AG08395 (cell line): ENCODE results near the gene PGAM5.

Experiments used
- DNase-seq: peaks from one replicate; pipeline ENCODE4 v3.0.0; 2012; ENCODE audit warnings: mixed read lengths, low spot score

Gene PGAM5

DNA sequence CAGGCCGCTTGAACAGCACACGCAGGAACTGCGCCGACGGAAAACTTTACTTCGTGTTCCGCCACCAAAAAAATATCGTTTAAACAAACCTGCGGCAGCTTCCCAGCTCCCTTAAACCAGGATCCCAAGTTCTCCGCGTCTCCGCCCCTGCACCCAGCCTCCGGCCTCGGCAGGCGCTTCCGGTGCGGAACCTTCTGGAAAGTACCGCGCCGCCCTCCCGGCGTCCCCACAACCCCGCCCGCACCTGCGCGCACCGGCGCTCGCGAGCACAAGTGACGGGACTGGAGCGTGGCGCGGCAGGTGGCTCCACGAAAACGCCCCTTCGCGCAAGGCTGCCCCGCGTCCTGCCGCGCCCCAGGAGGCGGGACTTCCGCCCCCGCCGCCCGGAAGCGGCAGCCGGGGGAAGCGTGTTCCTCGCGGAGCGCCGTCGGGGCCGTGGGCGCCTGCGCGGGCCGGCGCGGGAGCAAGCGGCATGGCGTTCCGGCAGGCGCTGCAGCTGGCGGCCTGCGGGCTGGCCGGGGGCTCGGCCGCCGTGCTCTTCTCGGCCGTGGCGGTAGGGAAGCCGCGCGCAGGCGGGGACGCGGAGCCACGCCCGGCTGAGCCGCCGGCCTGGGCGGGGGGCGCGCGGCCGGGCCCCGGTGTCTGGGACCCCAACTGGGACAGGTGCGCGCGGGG, at the start of gene PGAM5:
Gene PGAM5, plus strand, starts transcription at position 438 of the 675 bp plus-strand sequence. Its CDS starts 35 bp downstream, at position 473.
- DNase-seq = peak; percentile 96

DNA sequence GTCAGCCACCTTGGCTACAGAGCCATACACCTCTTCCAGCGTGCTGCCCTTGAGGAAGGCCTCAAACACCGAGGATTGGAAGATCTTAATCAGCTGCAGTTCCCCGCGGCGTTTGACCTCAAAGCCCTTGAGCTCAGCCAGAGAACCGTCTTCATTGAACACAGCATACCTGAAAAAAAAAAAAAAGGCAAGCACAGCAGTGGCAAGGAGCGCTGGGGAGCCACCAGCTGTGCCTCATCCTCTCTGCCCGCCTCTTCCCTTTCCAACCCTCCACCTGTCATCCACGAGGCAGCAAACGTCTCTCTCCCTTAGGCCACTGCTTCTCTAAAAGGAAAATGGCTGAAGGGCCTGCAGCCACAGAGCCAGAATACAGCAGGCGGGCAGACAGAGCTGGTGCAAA, 49.6 kb upstream of the PGAM5 start:
- no peak for DNase-seq

DNA sequence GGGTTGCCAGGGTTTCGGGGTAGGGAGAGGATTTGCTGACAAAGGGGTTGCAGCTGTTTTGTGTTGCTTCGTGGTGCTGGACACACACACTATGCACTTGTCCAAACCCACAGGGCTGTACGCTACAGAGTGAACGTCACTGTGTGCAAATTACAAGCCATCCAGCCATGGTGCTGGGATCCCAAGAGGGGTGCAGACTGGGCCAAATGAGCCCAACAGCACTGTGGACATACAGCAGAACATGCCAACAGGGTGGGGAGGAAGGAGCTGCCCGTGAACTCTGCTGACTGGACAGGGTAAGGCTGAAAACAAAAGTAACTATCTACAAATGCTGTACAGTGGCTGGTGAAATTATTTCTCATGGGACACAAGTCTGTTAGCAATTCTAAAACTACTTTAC, 48.7 kb upstream of the PGAM5 start:
- DNase-seq = no peak

DNA sequence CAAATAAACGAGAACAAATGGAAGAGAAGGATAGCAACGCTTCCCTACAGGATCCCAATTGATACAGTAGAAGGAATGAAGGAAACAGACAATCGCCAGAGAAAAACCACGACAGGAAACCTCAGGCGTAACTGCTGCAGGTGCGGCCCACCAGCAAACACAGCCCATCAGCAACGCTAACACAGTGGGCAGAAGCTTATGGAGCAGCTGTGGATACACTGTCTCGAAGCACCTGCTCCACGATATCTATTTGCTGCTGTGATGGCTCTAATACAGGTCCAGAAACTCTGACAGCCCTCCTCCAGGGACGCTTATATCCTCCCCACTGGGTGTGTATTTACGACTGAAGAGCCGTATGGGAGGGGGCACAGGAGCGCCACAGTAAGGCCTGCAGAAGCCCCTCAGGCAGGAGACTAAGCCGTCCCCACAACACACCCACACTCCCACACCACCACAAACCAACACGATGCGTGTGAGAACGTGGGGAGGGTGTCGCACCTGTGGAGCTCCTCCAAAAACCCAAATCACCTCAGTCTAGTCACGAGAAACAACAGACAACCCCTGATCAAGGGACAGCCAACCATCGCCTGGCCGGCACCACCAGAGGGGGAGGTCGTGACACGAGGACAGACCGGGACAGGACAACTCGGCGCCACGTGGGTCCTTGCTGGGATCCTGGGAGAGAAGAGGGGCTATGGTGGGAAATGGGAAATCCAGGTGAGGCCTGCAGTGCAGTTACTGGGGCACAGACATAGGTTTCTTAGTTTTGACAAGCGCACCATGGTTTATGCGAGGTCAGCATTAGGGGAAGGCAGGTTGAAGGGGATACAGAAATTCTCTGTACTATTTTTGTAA, 47.5 kb upstream of the PGAM5 start:
- DNase-seq = no peak

DNA sequence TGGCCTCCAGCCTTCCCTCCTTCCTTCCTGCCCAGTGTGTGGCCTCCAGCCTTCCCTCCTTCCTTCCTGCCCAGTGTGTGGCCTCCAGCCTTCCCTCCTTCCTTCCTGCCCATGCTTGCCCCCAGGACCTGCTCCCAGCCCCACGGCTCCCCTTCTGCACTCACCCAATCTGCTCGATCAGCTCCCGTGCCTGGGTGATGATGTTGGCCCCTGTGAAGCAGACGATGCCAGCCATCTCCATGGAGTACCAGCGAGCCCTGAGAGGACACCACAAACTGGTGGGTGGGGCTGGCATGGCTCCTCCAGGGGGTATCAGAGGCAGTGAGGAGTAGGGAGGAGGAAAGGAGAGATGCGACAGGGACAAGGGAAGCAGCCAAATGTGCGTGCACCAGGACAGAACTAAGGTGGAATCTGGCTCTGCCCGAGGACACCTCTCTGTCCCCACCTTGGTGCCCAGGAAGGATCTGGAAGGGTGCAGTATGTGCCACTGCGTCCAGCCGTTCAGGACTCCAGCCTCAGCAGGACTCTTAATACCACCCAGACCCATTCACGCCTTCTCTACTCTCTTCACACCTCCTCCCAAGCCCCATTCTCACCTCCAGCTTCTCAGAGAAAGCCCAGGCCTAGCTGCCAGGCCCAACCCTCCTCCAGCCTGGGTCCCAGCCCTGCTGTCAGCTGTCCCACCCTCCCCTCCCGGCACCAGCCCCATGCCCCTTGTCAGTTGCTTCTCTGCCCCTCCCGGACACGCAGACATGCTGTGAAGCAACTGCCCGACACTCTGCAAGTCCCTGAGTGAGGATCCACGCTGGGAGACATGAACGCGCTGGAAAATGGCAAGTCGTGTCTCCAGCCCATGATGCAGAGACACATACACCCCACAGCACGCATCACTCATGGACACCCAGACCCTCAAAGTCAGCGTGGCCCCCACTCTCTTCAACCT, 46.2 kb upstream of the PGAM5 start:
- DNase-seq = no peak

DNA sequence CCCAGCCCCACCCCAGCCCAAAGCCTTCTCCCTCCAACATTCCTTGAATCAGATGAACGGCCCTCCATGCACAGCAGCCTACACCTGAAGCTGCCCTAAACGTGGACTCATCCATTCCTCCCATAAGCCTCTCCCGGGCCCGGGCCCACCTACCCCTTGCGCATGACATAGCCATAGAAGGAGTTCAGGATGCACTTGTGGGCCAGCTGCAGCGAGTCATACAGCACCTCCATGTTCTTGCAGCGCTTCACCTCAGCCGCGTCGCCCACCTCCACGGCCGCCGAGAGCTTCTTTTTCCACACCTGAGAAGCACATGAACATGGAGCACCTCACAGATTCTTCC, 45.5 kb upstream of the PGAM5 start:
- no peak for DNase-seq

DNA sequence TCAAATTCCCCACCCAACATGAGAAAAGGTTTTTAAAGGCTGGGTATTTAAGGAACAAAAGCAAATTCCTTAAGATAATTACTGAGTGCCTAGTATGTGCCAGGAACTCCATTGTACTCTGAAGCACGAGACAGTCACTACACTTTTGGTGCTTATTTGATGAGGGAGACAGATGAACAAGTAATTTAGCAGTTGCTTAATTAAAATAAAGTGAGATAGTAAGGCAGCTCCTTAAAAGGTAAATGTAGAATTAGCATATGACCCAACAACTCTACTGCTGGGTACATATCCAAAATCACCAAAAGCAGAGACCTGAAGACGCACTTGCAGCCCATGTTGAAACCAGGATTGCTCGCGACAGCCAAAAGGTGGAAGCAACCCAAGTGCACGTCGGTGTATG, 44.8 kb upstream of the PGAM5 start:
- DNase-seq = no peak

DNA sequence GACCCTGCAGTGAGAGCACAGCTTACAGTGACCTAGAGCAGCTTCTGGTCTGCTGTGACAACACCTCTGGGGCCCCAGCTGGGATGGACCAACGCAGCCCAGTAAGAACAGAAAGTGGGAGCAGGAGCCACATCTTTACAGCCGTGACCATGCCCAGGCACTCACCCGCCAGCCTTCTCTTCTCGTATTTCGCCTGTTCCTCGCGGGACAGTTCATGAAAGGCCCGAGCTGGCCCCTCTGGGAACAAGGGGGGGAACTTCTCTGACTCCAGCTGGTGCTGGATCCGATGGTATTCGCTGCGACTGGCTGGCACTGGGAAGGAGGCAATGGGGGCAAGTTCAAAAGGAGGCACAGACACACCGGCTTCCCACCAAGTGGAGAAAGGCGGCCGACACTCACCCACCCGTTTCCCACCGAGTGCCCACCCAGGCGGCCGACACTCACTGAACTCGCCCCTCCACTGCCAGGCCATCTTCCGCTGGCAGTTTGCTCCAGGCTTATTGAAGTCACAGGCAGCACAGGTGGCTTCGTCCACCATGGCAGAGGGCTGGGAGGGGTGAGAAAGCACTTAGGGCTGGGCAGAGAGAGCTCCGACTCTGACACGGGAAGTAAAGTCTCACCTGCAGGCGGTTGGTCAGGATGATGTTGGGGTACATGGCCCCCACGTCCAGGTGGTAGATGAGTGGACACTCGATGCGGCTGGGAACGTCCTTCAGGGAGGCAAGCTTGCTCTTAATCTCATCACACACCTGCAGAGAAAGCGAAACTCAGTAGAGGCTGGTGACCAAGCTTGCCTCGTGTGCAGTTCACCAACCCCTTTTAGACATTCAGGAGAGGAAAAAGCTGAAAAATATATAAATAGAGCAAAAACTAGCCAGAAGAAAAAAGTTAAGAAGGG, 42.2 kb upstream of the PGAM5 start:
- DNase-seq = no peak

DNA sequence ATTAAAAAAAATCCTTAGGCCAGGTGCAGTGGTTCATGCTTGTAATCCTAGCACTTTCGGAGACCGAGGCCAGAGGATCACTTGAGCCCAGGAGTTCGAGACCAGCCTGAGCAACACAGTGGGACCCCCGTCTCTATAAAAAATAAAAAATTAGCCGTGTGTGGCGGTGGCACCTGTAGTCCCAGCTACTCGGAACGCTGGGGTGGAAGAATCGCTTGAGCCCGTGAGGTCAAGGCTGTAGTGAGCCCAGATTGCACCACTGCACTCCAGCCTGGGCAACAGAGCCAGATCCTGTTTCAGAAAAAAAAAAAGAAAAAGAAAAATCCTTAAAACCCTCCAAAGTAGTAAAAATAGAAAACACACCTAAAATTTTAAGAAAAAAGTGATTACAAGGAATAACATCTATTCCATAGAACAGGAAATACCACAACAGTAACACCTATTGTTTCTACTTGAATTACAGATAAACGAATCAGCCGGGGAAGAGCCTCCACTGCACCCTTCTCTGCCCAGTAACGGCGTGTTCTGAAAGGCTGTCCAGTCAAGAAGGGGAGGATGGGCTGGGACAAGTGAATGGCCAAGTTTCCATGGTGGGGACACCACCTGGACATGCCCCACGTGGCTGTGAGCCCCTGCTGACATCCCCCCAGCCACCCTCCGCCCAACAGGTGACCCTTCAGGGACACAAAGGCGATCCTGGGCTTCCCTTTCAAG, 41.3 kb upstream of the PGAM5 start:
- no peak for DNase-seq

DNA sequence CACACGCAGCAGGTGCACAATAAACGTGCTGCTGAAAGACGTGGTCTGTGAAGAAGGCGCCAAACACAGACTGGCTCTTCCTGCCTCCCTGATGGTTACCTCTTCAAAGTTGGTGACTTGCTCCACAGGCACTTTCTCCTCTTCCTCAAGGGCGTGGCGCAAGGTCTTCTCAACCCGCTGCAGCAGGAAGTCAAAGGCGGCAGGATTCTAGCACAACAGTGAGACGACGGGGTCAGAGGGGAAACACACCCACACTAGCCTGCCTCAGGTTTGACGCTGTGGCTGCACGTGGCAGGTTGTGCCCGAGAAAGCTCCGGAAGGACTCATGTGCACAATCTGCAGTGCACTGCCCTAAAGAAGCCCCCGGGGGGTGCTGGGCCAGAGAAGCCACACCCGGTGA, 38.5 kb upstream of the PGAM5 start:
- no peak for DNase-seq

DNA sequence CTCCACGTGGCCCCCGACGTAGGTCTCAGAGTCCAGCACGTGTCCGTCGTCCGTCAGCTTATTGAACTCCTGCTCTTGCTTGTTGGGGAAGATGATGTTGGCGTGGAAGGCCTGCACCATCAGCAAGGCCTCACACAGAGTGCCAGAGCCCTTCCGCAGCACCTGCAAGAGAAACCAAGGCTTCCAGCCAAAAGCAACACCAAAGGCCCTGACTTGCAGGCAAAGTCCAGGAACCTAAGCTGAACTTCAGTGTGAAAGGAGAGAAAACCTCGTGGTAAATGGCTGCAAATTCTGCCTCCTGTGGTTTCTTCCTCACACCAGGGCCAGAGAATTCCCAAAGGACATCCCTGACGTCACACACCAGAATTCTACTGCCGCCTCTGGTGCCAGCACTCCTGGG, 38.0 kb upstream of the PGAM5 start:
- DNase-seq = no peak

DNA sequence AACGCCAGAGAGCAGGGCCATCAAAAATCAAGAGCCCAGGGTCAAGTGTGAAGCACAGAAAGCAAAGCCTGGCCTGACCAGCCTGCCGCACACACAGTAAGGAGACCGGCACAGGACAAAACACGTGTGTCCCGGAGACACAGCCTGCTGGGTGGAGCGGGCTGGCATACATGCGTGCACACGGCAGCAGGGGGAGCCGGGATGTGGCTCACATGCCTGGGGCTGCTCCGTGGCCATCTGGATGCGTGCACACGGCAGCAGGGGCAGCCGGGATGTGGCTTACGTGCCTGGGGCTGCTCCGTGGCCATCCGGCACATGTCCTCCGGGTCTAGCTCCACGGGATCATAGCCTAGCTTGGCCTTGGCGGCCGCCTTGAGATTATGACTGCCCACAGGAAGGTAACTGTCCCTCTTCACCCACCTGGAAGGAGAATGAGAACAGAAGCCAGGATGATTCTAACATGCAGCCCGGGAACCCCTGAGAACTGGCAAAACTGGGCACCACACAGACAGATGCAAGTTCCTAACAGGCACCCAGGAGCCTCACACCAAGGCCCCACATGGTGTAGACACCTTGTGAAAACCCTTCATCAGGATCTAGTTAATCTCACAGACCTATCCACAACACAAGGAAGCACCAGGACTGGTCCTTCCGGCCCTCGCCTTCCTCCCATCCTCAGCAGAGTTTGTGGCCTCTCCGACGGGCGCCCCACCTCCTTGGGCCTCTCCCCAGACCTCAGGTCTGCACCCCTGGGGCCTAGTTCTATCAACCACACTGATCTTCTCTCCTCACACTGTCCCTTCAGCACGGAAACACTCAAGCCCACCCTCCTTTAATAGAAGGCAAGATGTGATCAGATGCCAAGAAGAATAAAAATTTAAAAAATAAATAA, 37.1 kb upstream of the PGAM5 start:
- DNase-seq = no peak

DNA sequence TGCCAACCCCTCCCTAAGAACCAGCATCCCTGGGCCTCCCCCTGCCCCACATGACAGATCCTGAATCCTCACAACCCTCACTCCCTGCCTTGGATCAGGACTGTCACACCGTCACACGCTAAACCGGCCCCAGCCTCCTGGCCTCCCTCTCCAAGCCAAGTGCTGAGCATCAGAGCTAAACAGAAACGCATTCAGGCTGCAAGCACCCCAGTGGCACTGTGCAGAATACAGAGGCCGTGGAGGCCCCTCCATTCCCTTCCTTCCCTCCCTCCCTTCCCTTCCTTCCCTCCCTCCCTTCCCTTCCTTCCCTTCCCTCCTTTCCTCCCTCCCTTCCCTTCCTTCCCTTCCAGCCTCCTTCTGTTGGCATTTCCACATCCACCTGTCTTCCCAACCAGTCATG, 36.1 kb upstream of the PGAM5 start:
- DNase-seq = no peak

DNA sequence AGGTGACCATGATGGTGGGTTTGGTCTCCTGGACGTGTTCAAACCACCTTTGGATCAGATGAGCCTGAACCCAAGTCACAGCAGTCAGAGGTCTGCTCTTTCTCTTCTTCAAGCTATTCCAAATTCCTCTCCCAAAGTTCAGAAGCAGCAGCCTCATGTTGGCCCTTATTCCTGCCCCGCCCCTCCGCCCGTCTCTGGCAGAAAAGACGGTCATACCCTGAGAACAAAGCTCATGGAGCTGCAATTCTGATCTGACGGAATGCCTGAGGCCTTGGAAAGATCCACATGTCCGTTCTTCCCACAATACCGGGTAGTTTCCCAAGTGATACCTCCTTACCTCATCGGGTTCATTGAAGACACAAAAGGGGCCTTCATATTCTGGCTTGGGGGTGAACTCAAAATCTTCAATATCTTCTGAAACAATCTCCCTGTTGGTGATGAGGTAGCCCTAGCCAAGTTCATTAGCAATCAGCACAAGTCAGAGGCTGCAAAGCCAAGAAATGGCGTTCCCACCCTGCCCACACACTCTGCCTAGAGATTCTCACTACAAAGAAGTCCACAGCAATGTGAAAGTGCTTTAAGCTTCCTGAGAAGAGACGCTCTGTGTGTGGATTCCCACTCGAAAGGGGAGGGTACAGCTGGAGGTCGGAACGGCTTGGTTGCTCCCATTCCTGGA, 34.7 kb upstream of the PGAM5 start:
- DNase-seq = no peak

DNA sequence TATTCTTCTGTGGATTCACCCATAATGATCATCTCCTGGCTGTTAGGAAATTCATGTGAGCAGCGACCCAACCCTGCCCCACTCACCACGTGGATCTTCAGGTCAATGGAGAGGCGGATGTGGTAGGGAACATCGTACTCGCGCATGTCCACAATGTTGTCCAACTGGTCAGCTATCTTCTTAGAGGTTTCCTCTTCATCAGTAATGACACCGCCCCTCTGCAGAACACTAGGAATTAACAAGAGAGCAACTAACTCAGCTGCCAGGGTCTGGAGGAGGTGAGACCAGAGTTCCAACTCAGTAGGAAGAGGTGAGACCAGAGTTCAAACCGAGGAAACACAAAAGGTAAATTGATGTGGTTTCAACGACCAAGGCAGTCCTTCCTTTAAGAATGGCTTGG, 33.1 kb upstream of the PGAM5 start:
- no peak for DNase-seq

DNA sequence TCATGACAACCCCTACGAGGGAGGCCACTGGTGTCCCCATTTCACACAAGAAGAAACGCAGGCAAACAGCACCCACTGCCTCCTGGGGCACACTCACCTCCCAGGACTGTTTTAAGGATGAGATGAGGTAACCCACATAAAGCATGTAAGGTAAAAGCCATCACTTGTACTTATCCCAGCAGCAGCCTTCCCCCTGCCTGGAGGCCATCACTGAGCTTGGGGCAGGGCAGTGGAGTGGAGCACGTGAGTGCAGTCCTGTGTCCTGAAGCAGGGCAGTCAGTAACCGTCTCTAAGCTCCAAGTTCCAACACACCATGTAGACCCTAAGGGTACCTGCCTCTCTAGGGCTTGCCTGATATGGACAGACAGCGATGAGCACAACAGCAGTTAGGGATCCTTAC, 25.2 kb upstream of the PGAM5 start:
- DNase-seq = no peak

DNA sequence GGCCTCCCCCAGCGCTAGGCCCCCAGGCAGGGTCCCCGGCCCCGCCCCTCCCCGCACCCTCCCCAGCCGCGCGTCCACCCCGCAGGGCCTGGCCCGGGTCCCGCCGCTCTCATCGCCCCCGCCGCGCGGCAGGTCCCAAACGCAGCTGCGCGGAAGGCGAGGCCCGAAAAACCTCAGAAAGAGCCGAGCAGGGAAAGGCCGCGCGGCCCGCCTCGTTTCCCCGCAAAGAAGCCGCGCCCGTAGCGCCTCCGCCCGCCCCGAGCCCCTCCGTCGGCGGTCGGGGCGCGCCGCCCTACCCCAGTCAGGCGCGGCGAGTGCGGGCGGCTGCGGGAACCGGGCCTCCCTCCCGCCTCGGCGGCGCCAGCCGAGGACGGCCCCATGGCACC, 23.8 kb upstream of the PGAM5 start:
- DNase-seq = peak; percentile 17

DNA sequence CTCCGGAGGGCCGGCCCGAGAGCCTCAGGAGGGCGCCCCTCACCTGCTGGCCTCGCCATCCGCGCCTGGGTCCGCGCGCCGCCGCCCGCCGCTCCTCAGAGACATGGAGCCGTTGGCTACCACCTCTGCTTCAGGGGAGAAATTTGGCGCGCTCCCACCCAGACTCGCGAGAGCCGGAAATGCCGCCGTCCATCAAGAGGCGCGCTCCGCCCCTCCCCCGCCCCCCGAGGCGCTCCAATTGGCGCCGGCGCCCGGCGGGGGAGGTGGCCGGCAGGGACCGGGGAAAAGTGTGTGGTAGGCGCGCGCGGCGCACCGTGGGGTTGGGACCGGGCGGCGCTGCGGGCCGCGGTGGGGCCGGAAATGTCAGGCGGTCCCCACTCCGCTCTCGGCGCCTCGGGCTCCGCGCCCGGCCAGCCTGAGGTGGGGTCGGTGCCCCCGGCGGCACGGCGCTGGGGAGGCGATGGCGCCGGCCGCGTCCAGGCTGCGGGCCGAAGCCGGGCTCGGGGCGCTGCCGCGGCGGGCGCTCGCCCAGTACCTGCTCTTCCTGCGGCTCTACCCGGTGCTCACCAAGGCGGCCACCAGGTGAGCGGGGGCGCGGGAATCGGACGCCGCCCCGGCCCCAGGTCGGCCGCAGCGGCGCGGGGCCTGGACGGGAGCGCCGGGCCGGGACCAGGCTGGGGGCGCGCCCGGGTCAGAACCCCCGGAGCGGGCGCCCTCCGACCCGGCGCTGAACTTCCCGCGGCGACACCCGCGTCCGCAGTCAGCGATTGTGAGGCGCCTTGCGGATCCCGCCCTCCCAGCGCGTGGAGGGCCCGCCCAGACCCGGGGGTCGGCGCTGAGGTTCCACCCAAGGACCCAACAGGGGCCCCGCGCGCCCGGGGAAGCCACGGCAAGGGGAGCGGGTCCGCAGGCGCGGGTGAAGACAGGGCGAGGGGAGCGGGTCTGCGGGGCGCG, 23.2 kb upstream of the PGAM5 start, which contains the start of the genes POLE and PXMP2:
Gene POLE, minus strand, starts transcription at position 132 of the 954 bp plus-strand sequence. Its CDS starts 27 bp downstream, at position 105.
Gene PXMP2, plus strand, starts transcription at position 377 of the 954 bp plus-strand sequence. Its CDS starts 84 bp downstream, at position 461.
- peak; percentile 98 for DNase-seq
